Activated CD4-positive, alpha-beta T cell treated with anti-CD3 and anti-CD28 coated beads, Interleukin-2, Interleukin-6, amounts not matched to agents 100 ng/mL and 50 ng/mL, durations not matched to agents 16 hours and 8 hours (primary cell): ENCODE results near the gene ARHGEF12.

Experiments used
- DNase-seq: peaks from one replicate; pipeline ENCODE4 v3.0.0-alpha.2; 2020

Gene ARHGEF12

GRCh38 chr11:120432056-120433018 lies 96.1 kb downstream of the ARHGEF12 start:
- peak; percentile 53 for DNase-seq

GRCh38 chr11:120441592-120441991 lies 105.4 kb downstream of the ARHGEF12 start:
- DNase-seq = no peak

GRCh38 chr11:120442031-120442430 lies 105.8 kb downstream of the ARHGEF12 start:
- DNase-seq = no peak

DNA sequence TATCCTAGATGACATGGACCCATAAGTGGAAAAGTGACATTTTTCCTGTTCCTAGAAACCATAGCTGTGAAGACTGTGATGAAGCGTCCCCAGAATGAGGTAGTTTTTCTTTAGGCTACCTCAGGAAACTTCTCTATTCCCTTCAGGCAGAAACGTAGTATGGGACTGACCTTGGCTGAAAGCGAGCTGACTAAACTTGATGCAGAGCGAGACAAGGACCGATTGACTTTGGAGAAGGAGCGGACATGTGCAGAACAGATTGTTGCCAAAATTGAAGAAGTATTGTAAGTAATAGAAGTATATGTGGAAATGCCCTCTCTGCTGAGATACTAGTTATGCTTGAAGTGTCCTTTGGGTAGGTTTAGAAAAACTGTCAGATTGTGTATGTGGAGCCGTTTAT lies 110.6 kb downstream of the ARHGEF12 start:
- no peak for DNase-seq

DNA sequence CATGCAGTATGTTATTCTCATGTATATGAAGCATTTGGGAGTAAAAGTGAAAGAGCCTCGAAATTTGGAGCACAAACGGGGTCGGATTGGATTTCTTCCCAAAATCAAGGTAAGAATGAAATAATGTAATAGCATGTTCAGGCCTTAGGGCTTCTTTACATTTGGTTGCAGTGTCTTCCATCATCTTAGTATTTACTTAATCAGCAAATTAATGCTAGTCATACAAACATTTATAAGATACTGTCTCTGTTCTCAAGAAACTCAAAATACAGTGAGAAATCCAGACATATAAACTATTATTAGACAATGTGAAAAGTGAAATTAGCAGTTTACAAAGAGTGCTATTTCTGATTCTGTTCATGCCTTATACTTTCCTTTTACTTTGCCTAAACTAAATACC lies 112.0 kb downstream of the ARHGEF12 start:
- no peak for DNase-seq

DNA sequence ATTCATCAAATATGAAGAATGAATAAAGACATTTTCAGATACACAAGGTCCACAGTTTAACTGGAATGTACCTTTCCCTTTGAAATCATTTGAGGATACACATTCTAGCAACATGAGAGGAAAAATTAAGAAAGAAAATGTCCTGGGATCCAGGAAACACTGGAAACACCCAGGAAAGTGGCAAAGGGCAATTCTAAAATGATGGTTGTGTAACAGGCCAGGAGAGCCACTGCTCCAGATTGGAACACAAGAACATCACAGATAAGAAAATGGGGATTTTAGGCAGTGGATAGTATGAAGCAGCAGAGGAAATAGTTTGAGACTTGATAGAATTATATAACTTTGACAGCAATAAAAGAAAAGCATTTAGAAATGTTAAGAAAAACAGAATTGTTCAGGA lies 119.3 kb downstream of the ARHGEF12 start:
- no peak for DNase-seq

GRCh38 chr11:120457996-120458395 lies 121.8 kb downstream of the ARHGEF12 start:
- DNase-seq = no peak

DNA sequence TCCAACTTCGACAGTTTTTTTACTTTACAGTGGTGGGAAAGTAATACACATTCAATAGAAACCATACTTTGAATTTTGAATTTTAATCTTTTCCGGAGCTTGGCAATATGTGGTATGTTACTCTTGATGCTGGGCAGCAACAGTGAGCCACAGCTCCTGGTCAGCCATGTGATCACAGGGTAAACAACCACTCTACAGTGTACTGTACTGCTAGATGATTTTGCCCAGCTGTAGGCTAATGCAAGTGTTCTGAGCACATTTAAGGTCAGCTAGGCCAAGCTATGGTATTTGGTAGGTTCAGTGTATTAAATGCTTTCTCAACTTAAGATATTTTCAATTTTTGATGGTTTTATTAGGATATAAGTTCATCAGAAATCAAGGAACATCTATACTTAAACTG lies 126.6 kb downstream of the ARHGEF12 start:
- no peak for DNase-seq

DNA sequence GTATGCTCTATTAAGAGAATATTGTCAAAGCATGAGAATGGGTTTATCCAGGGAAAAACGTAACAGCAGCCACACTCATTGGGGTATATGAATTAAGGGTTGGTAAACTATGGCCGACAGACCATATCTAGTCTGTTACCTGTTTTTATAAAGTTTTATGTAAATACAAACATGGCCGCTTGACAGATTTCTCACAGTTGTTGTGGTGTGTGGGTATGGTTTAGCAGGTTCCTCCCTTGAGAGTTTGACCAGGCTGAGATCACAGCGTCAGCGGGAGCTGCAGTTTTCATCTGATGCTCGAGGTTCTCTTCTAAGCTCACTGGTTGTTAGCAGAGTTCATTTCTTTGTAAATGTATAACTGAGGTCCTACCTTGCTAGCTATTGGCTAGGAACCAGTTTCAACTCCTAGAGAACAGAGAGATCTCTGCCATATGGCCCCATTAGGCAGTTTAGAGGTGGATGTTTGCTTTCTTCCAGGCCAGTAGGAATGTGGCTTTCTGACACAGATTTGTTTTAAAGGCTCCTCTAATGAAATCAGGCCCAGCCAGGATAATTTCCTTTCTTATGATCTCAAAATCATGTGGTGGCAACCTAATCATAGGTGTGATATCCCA lies 129.8 kb downstream of the ARHGEF12 start:
- no peak for DNase-seq

DNA sequence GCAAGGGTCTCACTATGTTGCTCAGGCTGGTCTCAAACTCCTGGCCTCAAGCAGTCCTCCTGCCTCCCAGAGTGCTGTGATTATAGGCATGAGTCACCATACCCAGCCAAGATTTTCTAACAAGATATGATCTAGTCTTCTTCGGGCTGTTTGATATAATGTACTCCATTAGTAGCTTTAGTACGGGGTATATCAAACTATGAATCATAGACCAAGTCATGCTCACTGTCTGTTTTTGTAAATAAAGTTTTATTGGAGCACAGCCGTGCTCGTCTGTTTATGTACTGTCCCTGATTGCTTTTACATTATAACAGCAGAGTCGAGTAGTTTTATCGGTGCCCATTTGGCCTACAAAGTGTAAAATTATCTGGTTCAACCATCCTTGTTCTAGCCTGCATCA lies 131.4 kb downstream of the ARHGEF12 start:
- no peak for DNase-seq

GRCh38 chr11:120471131-120471530 lies 134.9 kb downstream of the ARHGEF12 start:
- DNase-seq = no peak

GRCh38 chr11:120471994-120472393 lies 135.8 kb downstream of the ARHGEF12 start:
- no peak for DNase-seq

- no peak for DNase-seq
Observed at GRCh38 chr11:120473503-120473902, 137.3 kb downstream of the ARHGEF12 start.

GRCh38 chr11:120482149-120482548 lies 145.9 kb downstream of the ARHGEF12 start:
- DNase-seq = no peak

DNA sequence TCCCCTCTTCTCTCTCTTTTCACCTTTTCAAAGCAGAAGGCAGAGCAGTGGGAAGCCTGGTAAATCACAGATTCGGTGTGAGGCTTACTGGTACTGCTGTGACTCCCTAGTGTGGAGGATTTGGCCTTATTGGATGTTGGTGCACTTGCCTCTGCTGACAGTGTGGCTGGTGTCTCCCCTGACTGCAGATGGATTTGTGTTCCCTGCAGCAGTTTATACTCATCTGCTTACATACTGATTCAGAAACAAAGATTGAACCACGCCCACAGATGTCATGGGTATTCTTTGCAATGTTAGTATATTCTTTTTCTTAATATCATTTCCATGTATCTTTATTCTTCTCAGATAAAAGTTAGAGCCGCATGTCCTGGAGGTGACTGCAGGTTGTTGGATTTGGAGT lies 148.5 kb downstream of the ARHGEF12 start:
- DNase-seq = no peak

DNA sequence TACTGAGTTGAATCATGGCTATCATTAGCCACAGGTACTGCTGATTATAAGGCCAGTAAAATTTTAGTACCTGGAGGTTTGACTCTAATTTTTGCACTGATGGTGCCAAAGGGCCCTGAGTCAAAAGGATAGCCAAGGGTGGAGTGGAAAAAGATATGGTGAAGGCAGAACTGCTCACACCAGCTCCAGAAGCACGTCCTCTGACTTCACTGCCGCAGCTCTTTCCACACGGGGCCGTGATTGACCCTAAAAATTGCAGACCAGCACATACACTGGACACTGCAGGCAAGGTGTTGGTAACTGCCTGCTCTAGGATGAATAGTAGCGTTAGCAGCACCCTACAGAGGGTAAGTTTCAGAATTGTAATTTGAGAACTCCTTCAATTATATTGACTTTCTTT lies 149.9 kb downstream of the ARHGEF12 start:
- DNase-seq = no peak

DNA sequence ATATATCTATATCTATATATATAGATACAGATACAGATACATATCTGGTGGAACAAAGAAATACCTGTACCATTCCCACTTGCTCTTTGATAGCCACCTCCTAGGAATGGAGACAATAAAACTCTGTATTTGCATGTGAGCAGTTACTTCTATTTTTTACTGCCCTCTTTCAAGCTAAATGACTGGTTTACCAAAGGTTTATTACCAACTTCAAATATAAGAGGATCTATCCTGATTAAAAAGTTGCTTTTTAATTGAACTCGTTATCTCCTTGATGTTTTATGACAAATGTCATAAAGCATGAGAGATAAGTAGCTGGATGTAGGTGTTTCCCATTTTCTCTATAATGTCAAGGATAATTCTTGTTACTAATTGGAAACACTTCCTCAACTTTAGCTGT lies 153.6 kb downstream of the ARHGEF12 start:
- no peak for DNase-seq

GRCh38 chr11:120492486-120492885 lies 156.3 kb downstream of the ARHGEF12 start:
- DNase-seq = no peak

GRCh38 chr11:120494595-120494994 lies 158.4 kb downstream of the ARHGEF12 start:
- DNase-seq = no peak

DNA sequence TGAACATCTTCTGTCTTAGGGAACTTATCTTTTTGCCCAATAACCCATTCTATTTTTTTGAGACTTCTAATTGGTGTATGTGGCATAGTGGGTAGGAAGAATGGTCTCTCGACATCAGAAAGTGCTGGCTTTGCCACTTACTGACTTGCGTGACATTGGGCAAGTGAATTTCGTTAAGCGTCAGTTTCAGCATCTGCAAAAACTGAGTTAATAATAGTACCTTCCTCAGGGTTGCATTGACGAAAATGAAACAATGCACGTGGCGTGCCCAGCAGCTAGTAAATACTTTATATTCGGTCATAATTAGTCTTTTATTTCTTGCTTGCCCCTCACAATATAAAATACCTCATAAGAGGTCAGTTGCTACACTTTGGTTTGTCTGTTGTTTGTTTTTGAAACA lies 162.9 kb downstream of the ARHGEF12 start:
- no peak for DNase-seq

DNA sequence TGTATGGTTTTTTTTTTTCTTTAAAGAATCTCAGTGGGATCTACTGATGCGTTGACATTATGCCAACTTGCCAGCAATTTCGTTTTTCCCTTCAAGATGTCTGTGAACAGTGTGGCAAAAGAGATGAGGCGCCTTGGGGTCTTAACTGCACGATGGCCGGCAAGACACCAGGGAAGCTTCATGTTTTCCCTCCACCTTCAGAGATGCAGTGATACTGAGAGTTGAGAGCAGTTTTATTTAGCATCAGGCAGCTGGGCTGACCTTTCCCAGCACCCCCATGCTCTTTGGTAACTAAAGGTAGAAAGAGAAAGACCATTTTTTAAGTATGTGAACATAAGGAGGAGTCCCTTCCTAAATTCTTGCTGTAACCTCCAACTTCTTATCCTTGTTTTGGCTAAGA lies 163.6 kb downstream of the ARHGEF12 start:
- DNase-seq = no peak

DNA sequence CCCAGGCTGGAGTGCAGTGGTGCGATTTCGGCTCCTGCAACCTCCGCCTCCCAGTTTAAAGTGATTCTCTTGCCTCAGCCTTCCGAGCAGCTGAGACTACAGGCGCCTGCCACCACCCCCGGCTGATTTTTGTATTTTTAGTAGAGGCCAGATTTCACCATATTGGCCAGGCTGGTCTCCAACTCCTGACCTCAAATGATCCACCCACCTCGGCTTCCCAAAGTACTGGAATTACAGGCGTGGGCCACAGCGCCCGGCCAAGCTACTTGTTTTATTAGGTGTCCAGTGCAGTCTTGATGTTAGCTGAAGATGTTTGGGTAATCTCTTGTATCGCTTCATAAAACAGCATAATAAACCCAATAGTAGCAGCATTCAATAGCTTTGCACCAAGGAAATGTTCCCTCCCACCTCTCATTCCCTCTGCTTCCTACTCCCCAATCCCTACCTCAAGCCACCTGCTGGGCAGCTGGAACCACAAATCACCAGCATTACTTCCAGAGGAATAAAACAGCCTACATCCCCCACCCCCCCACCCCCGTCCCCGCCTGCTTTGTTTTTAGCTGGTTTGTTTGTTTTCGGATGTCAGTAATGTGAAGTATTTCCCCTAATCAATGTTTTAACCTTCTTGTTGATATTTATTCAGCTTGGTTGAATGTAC lies 164.3 kb downstream of the ARHGEF12 start:
- no peak for DNase-seq

DNA sequence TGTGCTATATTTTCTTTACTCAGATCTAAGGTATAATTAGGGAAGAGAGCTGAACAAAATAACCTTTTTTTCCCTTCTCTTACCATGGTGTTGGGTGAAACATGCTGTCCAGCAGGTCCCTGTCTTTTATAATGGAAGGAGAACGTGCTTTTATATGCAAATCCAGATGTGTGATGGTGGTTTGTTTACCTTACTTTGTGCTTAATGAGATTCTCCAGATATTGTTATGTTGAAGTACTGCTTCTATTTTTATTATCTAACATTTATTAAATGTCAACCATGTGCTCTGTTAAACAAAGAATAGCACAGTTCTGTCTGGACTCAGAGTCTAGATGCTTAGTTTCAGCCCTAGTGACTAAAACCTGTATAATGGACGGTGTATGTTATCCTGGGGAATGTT lies 165.2 kb downstream of the ARHGEF12 start:
- no peak for DNase-seq
